ENCODE measurements around the gene OR2L2.
"Not testable (repeated sequence)": the region's sequence is repeated elsewhere in the genome, so short reads cannot be mapped to it uniquely, and the experiment has no call there.

OR2L2 gene

GRCh38 chr1:248065604-248066003 is 35.7 kb downstream of the OR2L2 start:
- no peak for ATAC-seq
- TF ChIP-seq CSDC2 (CRISPR knock-in tag; IDR thresholded peaks at IDR 0.05): no peak
- TF ChIP-seq SNAI2 (CRISPR knock-in tag; IDR thresholded peaks at IDR 0.05): no peak
- no peak for TF ChIP-seq ZC3H10 (CRISPR knock-in tag; IDR thresholded peaks at IDR 0.05)
- TF ChIP-seq CSRNP3 (CRISPR knock-in tag; IDR thresholded peaks at IDR 0.05): no peak

GRCh38 chr1:248083864-248084263 is 54.0 kb downstream of the OR2L2 start:
- not testable (repeated sequence) for ATAC-seq

Measured in SK-N-SH treated with all-trans-retinoic acid at 6 μM for 48 hours (cell line).